Measurements from ENCODE around the gene SLC5A12.
"Not testable (repeated sequence)": the region's sequence is repeated elsewhere in the genome, so short reads cannot be mapped to it uniquely, and the experiment has no call there.

Gene SLC5A12

GRCh38 chr11:26662916-26663315 is 58.9 kb downstream of the SLC5A12 start:
- in situ Hi-C loops (cut with MboI; ENCODE audit: low sequenced_read_pairs), result no loop called here

GRCh38 chr11:26655287-26655686 is 66.6 kb downstream of the SLC5A12 start:
- in situ Hi-C loops (cut with MboI; ENCODE audit: low sequenced_read_pairs), result no loop called here

- in situ Hi-C loops (cut with MboI; ENCODE audit: low sequenced_read_pairs), result no loop called here
Measured at GRCh38 chr11:26651916-26652315, 69.9 kb downstream of the SLC5A12 start.

GRCh38 chr11:26649884-26650283 is 72.0 kb downstream of the SLC5A12 start:
- in situ Hi-C loops (cut with MboI; ENCODE audit: low sequenced_read_pairs), result no loop called here

DNA sequence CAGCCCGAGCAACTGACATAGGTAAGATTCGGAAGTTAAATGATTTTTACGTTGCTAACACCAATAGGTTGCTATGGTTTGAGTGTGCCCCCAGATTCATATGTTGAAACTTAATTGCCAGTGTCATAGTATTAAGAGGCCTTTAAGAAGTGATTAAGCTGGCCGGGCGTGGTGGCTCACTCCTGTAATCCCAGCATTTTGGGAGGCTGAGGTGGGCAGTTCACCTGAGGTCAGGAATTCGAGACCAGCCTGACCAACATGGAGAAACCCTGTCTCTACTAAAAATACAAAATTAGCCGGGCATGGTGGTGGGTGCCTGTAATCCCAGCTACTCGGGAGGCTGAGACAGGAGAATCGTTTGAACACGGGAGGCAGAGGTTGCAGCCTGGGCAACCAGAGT is 78.5 kb downstream of the SLC5A12 start:
- in situ Hi-C loops (cut with MboI; ENCODE audit: low sequenced_read_pairs), result not testable (repeated sequence)

- in situ Hi-C loops (cut with MboI; ENCODE audit: low sequenced_read_pairs), result no loop called here
Measured at GRCh38 chr11:26632691-26633159, 89.1 kb downstream of the SLC5A12 start.

GRCh38 chr11:26626346-26626745 is 95.5 kb downstream of the SLC5A12 start:
- in situ Hi-C loops (cut with MboI; ENCODE audit: low sequenced_read_pairs), result no loop called here

DNA sequence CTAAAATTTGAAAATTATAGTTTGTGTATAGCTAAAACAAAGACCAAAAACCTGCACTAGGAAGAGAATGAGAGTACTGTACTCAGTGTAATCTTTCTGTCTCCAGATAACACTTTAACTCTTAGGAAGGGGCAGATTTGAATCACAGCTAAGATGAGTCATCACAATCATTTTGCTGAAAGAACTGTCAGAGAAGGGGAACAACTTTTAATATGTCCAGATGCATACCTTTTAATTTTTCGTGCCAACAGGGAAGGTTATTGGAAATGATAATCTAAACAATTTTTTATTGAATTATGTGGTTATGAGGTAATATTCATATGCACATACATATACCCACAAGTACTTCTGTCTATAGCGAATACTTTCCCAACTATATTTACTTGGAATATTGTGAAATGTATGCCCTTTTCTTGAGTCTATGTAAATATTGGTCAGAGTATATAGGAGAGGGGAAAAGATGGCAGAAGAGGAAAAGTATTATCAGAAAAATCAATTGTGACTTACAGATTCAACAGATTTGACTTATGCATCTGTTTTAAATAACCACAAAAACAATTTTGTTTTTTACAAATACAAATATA is 98.7 kb downstream of the SLC5A12 start:
- in situ Hi-C loops (cut with MboI; ENCODE audit: low sequenced_read_pairs), result no loop called here

DNA sequence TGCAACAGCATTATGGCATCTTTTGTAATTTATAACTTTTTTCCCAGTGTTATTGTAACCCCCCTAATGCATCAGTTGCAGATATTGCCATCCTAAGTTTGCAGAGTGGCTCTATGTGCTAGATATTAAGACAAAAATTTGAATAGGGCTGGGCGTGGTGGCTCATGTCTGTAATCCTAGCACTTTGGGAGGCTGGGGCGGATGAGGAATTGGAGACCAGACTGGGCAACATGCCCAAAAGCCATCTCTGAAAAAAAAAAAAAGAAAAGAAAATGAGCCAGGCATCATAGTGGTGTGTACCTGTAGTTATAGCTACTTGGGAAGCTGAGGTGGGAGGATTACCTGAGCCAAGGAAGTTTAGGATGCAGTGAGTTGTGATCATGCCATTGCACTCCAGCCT is 99.7 kb downstream of the SLC5A12 start:
- in situ Hi-C loops (cut with MboI; ENCODE audit: low sequenced_read_pairs), result no loop called here

GRCh38 chr11:26621132-26621531 is 100.7 kb downstream of the SLC5A12 start:
- in situ Hi-C loops (cut with MboI; ENCODE audit: low sequenced_read_pairs), result no loop called here

DNA sequence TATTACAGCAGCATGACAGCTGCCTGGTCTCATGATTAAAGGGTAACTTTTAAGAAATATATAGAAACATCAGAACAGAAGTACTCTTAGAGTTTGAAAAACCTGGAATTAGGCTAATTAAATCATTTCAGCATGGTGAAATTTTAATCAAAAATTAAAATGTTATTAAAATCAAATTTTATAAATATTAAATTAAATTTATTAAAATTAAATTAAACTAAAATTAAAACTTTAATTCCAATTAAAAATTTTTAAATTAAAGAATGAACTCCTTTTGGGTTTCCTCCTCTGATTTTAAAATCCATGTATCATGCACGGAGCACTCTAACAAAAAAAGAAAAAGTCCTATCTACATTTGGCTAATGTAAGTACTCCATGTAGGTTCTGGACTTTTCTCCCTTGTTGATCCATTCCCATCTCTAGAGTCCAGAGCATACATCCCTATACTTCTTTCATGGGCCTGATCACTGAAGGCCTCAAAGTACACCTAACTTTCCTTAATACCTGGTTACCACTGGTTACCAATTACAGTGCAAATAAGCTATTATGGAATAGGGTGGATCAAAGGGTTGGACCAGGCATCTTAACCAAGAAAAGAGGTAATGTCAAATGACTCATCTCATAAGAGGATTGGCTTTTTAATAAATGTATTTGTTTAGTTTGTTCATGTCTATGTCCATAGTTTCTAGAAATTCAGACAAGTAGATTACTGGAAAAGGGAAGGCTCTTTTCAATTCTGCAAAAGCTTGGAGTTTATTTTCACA is 101.4 kb downstream of the SLC5A12 start:
- in situ Hi-C loops (cut with MboI; ENCODE audit: low sequenced_read_pairs), result no loop called here

GRCh38 chr11:26618441-26618840 is 103.4 kb downstream of the SLC5A12 start:
- in situ Hi-C loops (cut with MboI; ENCODE audit: low sequenced_read_pairs), result no loop called here

Measured in HL-60/S4 treated with phorbol 12-myristate 13-acetate at 8.2 ng/mL for 4 days and 3 days (cell line).